HL-60 (cell line): ENCODE measurements around the gene AANAT.

Experiments used
- DNase-seq, 2 experiments: peaks; one replicate each; pipeline ENCODE4 v3.0.0-alpha.2; 2010 to 2020; ENCODE audit warnings: low read depth in 1 of 2, low spot score in 1 of 2
- H3K27ac ChIP-seq: fragments of 250-450 bp; sonication (Bioruptor Pico); replicated peaks from 2 replicates; pipeline ENCODE4 v1.5.1; 2020; ENCODE audit warnings: mild to moderate bottlenecking, moderate library complexity
- H3K27me3 ChIP-seq: fragments of 250-450 bp; sonication (Bioruptor Pico); 2 replicates; pipeline ENCODE4 v1.5.1; 2021; ENCODE audit warnings: mild to moderate bottlenecking, moderate library complexity; ENCODE audit not compliant: insufficient read depth, poor library complexity, severe bottlenecking
- H3K4me3 ChIP-seq: replicated peaks from 2 replicates; pipeline ENCODE4 v1.5.1; 2011; ENCODE audit warnings: mild to moderate bottlenecking, control low read depth, low read length; ENCODE audit not compliant: insufficient read depth
- CTCF ChIP-seq: IDR thresholded peaks from one replicate; pipeline ENCODE4 v1.5.1; 2011; ENCODE audit warnings: low read length, control low read depth, inconsistent platforms; ENCODE audit not compliant: insufficient read depth
- GABPA ChIP-seq: IDR thresholded peaks from 2 replicates; pipeline ENCODE4 v1.6.1; 2012; ENCODE audit warnings: low read depth
- POLR2AphosphoS5 ChIP-seq: IDR thresholded peaks from 2 replicates; pipeline ENCODE4 v1.6.1; 2012; ENCODE audit warnings: low read depth
- REST ChIP-seq: IDR thresholded peaks from 2 replicates; pipeline ENCODE4 v1.6.1; 2012; ENCODE audit warnings: low read depth; ENCODE audit not compliant: insufficient replicate concordance
- SPI1 ChIP-seq: IDR thresholded peaks from 2 replicates; pipeline ENCODE4 v1.6.1; 2012; ENCODE audit warnings: low read depth, mild to moderate bottlenecking, borderline replicate concordance

AANAT gene

GRCh38 chr17:76481071-76481655, 13.8 kb downstream of the AANAT start:
- TF ChIP-seq POLR2AphosphoS5 (no peak), REST (no peak), CTCF (no peak), GABPA (no peak), SPI1 (no peak)
- DNase-seq, result no peak
- H3K27ac ChIP-seq, result no peak overlapping the region
- no peaks in the 10 kb centered on the region for H3K27me3 ChIP-seq
- no peak overlapping the region for H3K4me3 ChIP-seq

- no peaks in the 10 kb centered on the region for H3K27me3 ChIP-seq
- H3K27ac ChIP-seq, result no peak overlapping the region
- TF ChIP-seq SPI1 (no peak), GABPA (no peak), REST (no peak)
- DNase-seq, result no peak
- no peak overlapping the region for H3K4me3 ChIP-seq
These were observed 16.9 kb downstream of the AANAT start for GRCh38 chr17:76484228-76484725.

GRCh38 chr17:76485569-76485968, 18.2 kb downstream of the AANAT start:
- no peak for TF ChIP-seq POLR2AphosphoS5
- TF ChIP-seq SPI1, result no peak; the same call in 1 of the 2 replicates
- no peak for TF ChIP-seq CTCF
- TF ChIP-seq GABPA, result no peak
- TF ChIP-seq REST, result no peak
- Histone ChIP-seq H3K27me3 (no peaks in the 10 kb centered on the region), H3K4me3 (no peak overlapping the region), H3K27ac (no peak overlapping the region)
- DNase-seq, result no peak
